ENCODE measurements around the gene BABAM2. TPM values are rescaled to one million over a fixed set of nuclear protein-coding genes. Genes with fewer than 3 reads are reported as not detected.

Gene BABAM2
- total RNA-seq, 1 donor = 42.0 TPM

DNA sequence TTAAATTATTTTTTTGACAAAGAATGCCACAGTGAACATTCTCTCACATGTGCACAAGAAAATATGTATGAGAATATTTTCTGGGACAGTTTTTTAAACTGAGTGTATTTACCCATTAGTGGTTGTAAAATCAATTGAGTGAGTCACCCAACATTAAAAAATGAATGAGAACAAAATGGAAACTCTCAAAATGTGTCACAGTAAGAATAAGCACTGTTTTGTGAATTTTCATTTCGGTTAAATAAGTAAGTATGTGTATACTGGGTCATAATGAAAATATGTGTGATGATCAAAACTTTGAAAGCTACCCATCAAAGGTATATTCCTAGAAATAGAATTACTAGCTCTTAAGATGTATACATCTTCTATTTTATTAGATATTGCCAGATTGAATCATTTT, 11.6 kb downstream of the BABAM2 start:
- Histone ChIP-seq H4K20me1 (ENCODE audit: insufficient read depth, low read length) (no peaks in the 10 kb centered on the region), H3K4me1 (ENCODE audit: insufficient read depth, low read length) (peaks cover 12% of the 10 kb centered on the region), H3K4me2 (ENCODE audit: insufficient read depth, low read length) (no peak overlapping the region), H3K79me2 (ENCODE audit: insufficient read depth, low read length) (peaks cover 5% of the 10 kb centered on the region), H2AFZ (ENCODE audit: low read length) (no peak overlapping the region), H3K27me3 (ENCODE audit: insufficient read depth, low read length) (no peaks in the 10 kb centered on the region), H3K36me3 (ENCODE audit: insufficient read depth, low read length) (peaks cover 5% of the 10 kb centered on the region), H3K9me3 (ENCODE audit: low read depth, low read length) (no peaks in the 10 kb centered on the region), H3K4me3 (ENCODE audit: insufficient read depth, low read length) (no peak overlapping the region), H3K27ac (ENCODE audit: low read depth, low read length) (no peak overlapping the region)
- DNase-seq (ENCODE audit: insufficient read length, low spot score, missing footprints) = no peak
- TF ChIP-seq, protein P1, sequence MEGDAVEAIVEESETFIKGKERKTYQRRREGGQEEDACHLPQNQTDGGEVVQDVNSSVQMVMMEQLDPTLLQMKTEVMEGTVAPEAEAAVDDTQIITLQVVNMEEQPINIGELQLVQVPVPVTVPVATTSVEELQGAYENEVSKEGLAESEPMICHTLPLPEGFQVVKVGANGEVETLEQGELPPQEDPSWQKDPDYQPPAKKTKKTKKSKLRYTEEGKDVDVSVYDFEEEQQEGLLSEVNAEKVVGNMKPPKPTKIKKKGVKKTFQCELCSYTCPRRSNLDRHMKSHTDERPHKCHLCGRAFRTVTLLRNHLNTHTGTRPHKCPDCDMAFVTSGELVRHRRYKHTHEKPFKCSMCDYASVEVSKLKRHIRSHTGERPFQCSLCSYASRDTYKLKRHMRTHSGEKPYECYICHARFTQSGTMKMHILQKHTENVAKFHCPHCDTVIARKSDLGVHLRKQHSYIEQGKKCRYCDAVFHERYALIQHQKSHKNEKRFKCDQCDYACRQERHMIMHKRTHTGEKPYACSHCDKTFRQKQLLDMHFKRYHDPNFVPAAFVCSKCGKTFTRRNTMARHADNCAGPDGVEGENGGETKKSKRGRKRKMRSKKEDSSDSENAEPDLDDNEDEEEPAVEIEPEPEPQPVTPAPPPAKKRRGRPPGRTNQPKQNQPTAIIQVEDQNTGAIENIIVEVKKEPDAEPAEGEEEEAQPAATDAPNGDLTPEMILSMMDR (IDR thresholded peaks at IDR 0.05; ENCODE audit: extremely low read depth, low read depth, low read length) = no peak

DNA sequence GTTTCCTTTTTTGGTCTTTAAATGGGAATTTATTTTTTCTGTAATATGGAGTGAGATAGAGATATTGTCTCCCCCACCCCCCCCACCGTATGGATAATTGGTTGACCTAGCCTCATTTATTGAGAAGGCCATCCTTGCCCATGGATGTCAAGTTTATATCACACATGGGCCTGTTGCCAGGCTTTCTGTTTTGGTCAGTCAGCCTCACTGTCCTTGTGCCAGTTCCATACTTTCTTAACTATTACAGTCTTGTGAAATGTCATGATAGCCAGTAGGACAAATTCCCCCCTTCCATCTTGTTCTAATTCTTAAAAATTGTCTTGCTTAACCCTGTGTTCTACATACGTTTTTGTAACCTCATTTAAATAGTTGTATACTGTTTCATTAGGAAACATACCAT, 12.5 kb downstream of the BABAM2 start:
- H3K79me2 ChIP-seq (ENCODE audit: insufficient read depth, low read length) = peaks cover 7% of the 10 kb centered on the region
- no peak for DNase-seq (ENCODE audit: insufficient read length, low spot score, missing footprints)
- peaks cover 5% of the 10 kb centered on the region for H3K36me3 ChIP-seq (ENCODE audit: insufficient read depth, low read length)
- no peaks in the 10 kb centered on the region for H3K27me3 ChIP-seq (ENCODE audit: insufficient read depth, low read length)
- TF ChIP-seq, protein P1 (IDR thresholded peaks at IDR 0.05; ENCODE audit: extremely low read depth, low read depth, low read length) = no peak
- H3K4me2 ChIP-seq (ENCODE audit: insufficient read depth, low read length) = no peak overlapping the region
- peaks cover 12% of the 10 kb centered on the region for H3K4me1 ChIP-seq (ENCODE audit: insufficient read depth, low read length)
- no peak overlapping the region for H2AFZ ChIP-seq (ENCODE audit: low read length)
- no peak overlapping the region for H3K27ac ChIP-seq (ENCODE audit: low read depth, low read length)
- H3K4me3 ChIP-seq (ENCODE audit: insufficient read depth, low read length) = no peak overlapping the region
- no peaks in the 10 kb centered on the region for H4K20me1 ChIP-seq (ENCODE audit: insufficient read depth, low read length)
- no peaks in the 10 kb centered on the region for H3K9me3 ChIP-seq (ENCODE audit: low read depth, low read length)

DNA sequence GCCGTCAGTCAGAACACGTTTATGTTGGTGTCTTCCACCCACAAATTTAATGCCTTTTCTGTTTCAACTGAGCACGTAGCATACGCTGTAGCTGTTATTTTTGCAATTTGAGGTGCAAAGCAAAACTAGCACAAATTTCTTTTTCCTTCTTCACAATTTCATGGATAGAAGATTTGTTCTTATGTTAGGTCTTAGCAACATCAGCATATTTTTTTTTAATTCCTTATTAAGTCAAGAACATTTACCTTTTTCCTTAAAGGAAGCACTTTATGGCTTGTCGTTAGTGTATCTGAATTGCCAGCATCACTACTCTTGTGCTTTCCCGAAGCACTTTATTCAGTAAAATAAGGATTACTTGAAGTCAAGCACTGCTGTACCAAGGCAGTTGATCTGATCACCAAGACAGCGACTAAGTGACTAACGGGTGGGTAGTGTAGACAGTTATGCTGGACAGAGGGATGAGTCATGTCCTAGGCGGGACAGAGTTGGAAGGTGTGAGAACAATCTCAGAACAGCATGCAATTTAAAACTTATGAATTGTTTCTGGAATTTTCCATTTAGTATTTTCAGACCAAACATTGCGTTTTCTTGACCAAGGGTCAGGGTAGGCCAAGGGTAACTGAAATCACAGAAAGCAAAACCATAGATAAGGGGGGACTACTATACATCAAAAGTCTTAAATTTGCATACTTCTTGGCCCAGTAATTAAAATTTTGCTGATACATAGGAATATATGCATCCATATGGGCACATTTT, 13.3 kb downstream of the BABAM2 start:
- Histone ChIP-seq H3K4me3 (ENCODE audit: insufficient read depth, low read length) (no peak overlapping the region), H3K4me2 (ENCODE audit: insufficient read depth, low read length) (no peak overlapping the region), H3K27ac (ENCODE audit: low read depth, low read length) (no peak overlapping the region), H4K20me1 (ENCODE audit: insufficient read depth, low read length) (no peaks in the 10 kb centered on the region), H3K36me3 (ENCODE audit: insufficient read depth, low read length) (no peaks in the 10 kb centered on the region), H3K4me1 (ENCODE audit: insufficient read depth, low read length) (peaks cover 12% of the 10 kb centered on the region), H3K9me3 (ENCODE audit: low read depth, low read length) (no peaks in the 10 kb centered on the region), H3K79me2 (ENCODE audit: insufficient read depth, low read length) (peaks cover 7% of the 10 kb centered on the region), H2AFZ (ENCODE audit: low read length) (no peak overlapping the region), H3K27me3 (ENCODE audit: insufficient read depth, low read length) (no peaks in the 10 kb centered on the region)
- TF ChIP-seq, protein P1 (IDR thresholded peaks at IDR 0.05; ENCODE audit: extremely low read depth, low read depth, low read length) = no peak
- no peak for DNase-seq (ENCODE audit: insufficient read length, low spot score, missing footprints)

DNA sequence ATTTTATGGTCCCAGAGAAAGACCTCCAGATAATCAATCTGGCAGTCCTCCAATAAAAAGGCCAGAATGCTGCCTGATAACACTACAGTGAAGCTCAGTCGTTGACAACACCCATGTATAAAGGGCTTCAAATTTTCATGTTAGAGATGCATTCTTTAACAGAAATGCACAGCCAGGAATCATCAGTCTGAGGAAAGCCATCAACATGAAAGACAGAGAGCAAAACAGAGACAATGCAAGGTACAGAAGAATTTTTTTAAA, 13.8 kb downstream of the BABAM2 start:
- H2AFZ ChIP-seq (ENCODE audit: low read length) = no peak overlapping the region
- H3K4me3 ChIP-seq (ENCODE audit: insufficient read depth, low read length) = no peak overlapping the region
- no peaks in the 10 kb centered on the region for H3K36me3 ChIP-seq (ENCODE audit: insufficient read depth, low read length)
- H3K4me1 ChIP-seq (ENCODE audit: insufficient read depth, low read length) = peaks cover 12% of the 10 kb centered on the region
- H3K27me3 ChIP-seq (ENCODE audit: insufficient read depth, low read length) = no peaks in the 10 kb centered on the region
- no peaks in the 10 kb centered on the region for H4K20me1 ChIP-seq (ENCODE audit: insufficient read depth, low read length)
- H3K4me2 ChIP-seq (ENCODE audit: insufficient read depth, low read length) = no peak overlapping the region
- no peak overlapping the region for H3K27ac ChIP-seq (ENCODE audit: low read depth, low read length)
- H3K79me2 ChIP-seq (ENCODE audit: insufficient read depth, low read length) = peaks cover 7% of the 10 kb centered on the region
- DNase-seq (ENCODE audit: insufficient read length, low spot score, missing footprints) = no peak
- TF ChIP-seq, protein P1 (IDR thresholded peaks at IDR 0.05; ENCODE audit: extremely low read depth, low read depth, low read length) = no peak
- H3K9me3 ChIP-seq (ENCODE audit: low read depth, low read length) = no peaks in the 10 kb centered on the region

Data from osteoblast (primary cell).